A549 (cell line): ENCODE results near the gene B3GALNT2. TPM values are rescaled to one million over a fixed set of nuclear protein-coding genes. Genes with fewer than 3 reads are reported as not detected.
"Not testable (repeated sequence)": the region's sequence is repeated elsewhere in the genome, so short reads cannot be mapped to it uniquely, and the experiment has no call there.

Experiments
- ATAC-seq, 2 experiments: fragments of 200-7000 bp in 1 of 2; fragments of >200 bp in 1 of 2; cut with Nextera tagmentation in 1 of 2; cut with Tn5 transposase in 1 of 2; 3 replicates each; pipeline versions ENCODE4 v1.8.0 to v1.9.1; 2018 to 2020; ENCODE audit warnings: mild to moderate bottlenecking in 1 of 2, moderate library complexity in 1 of 2
- CTCF ChIA-PET: fragments of 300-600 bp; sonication (Branson Sonifier 250); formaldehyde crosslinking; extraction: SDS; loops from one replicate; lab custom pipeline; 2021; ENCODE audit warnings: antibody characterized with exemption, inconsistent platforms; lab: Yijun Ruan, JAX
- POLR2A ChIA-PET: fragments of 350-600 bp; formaldehyde crosslinking; extraction: SDS; loops from one replicate; lab custom pipeline; 2021; ENCODE audit warnings: antibody characterized with exemption, inconsistent platforms; lab: Yijun Ruan, JAX
- DNase-seq, 2 experiments: peaks; one replicate each; pipeline versions ENCODE4 v3.0.0 to v3.0.0-alpha.2; 2011 to 2016; ENCODE audit warnings: low read depth in 1 of 2, low spot score in 1 of 2
- FAIRE-seq: peaks from 2 replicates; lab custom pipeline; 2011; peaks lifted over from hg19 to GRCh38; lab: Jason Lieb, UNC
- H3K27ac ChIP-seq, 2 experiments: fragments of >200 bp; sonication (Bioruptor Twin); formaldehyde crosslinking; 3 replicates each; pipeline ENCODE4 v1.5.1; 2016 to 2017
- H3K4me1 ChIP-seq: fragments of >200 bp; sonication (Bioruptor Twin); formaldehyde crosslinking; 3 replicates; pipeline ENCODE4 v1.6.1; 2016
- H3K4me2 ChIP-seq: fragments of >200 bp; sonication (Bioruptor Twin); formaldehyde crosslinking; 3 replicates; pipeline ENCODE4 v1.6.1; 2016
- H3K4me3 ChIP-seq: fragments of >200 bp; sonication (Bioruptor Twin); formaldehyde crosslinking; 3 replicates; pipeline ENCODE4 v1.5.1; 2016
- H3K9me3 ChIP-seq: fragments of >200 bp; sonication (Bioruptor Twin); formaldehyde crosslinking; 3 replicates; pipeline ENCODE4 v1.6.1; 2016
- CEBPB ChIP-seq, 2 experiments: fragments of >200 bp in 1 of 2; sonication (Bioruptor Twin) in 1 of 2; formaldehyde crosslinking in 1 of 2; IDR thresholded peaks; 2 replicates each; pipeline ENCODE4 v1.6.1; 2012 to 2016
- CHD2 ChIP-seq: fragments of 150-350 bp; IDR thresholded peaks from 2 replicates; pipeline ENCODE4 v1.6.1; 2014; ENCODE audit warnings: low read length; ENCODE audit not compliant: partially characterized antibody
- EHF ChIP-seq: fragments of 250-450 bp; sonication (Bioruptor Pico); IDR thresholded peaks from 2 replicates; pipeline ENCODE4 v1.5.0; 2020; ENCODE audit warnings: mild to moderate bottlenecking
- ELK1 ChIP-seq: fragments of 150-350 bp; IDR thresholded peaks from 2 replicates; pipeline ENCODE4 v1.6.1; 2014; ENCODE audit warnings: low read depth, mild to moderate bottlenecking, low read length
- GATA3 ChIP-seq: IDR thresholded peaks from 2 replicates; pipeline ENCODE4 v1.6.1; 2012; ENCODE audit warnings: borderline replicate concordance
- HEYL ChIP-seq: fragments of 250-450 bp; sonication (Bioruptor Pico); IDR thresholded peaks from 2 replicates; pipeline ENCODE4 v1.8.0; 2021; ENCODE audit warnings: mild to moderate bottlenecking, moderate library complexity
- HOXA7 ChIP-seq: fragments of 250-450 bp; sonication (Bioruptor Pico); IDR thresholded peaks from 2 replicates; pipeline ENCODE4 v1.5.0; 2020; ENCODE audit warnings: mild to moderate bottlenecking, moderate library complexity
- HOXB5 ChIP-seq: fragments of 250-450 bp; sonication (Bioruptor Pico); IDR thresholded peaks from 2 replicates; pipeline ENCODE4 v1.5.0; 2020; ENCODE audit warnings: mild to moderate bottlenecking, moderate library complexity
- MYC ChIP-seq: IDR thresholded peaks from 2 replicates; pipeline ENCODE4 v1.6.1; 2012; ENCODE audit warnings: mild to moderate bottlenecking, inconsistent platforms, low read length, improper control_type of control experiment, borderline replicate concordance
- NR3C1 ChIP-seq: fragments of >200 bp; sonication (Bioruptor Twin); formaldehyde crosslinking; IDR thresholded peaks from 3 replicates; pipeline ENCODE4 v1.6.1; 2017
- PHF8 ChIP-seq: fragments of 200-600 bp; sonication (generic); IDR thresholded peaks from 2 replicates; pipeline ENCODE4 v1.6.1; 2016; ENCODE audit warnings: low read depth, mild to moderate bottlenecking, antibody characterized with exemption, moderate library complexity, borderline replicate concordance
- POLR2AphosphoS2 ChIP-seq: conservative IDR thresholded peaks from 2 replicates; pipeline ENCODE4 v1.6.1; 2012; ENCODE audit warnings: low read length, improper control_type of control experiment, inconsistent platforms
- RAD21 ChIP-seq, 2 experiments: fragments of >200 bp in 1 of 2; sonication (Bioruptor Twin) in 1 of 2; formaldehyde crosslinking in 1 of 2; IDR thresholded peaks in 1 of 2; conservative IDR thresholded peaks in 1 of 2; 2 replicates in 1 of 2; 3 replicates in 1 of 2; pipeline ENCODE4 v1.6.1; 2012 to 2018; ENCODE audit warnings: inconsistent platforms in 1 of 2
- RCOR1 ChIP-seq: fragments of 150-350 bp; IDR thresholded peaks from 2 replicates; pipeline ENCODE4 v1.6.1; 2014; ENCODE audit warnings: antibody characterized with exemption, low read length, low read depth
- RFX5 ChIP-seq: fragments of 450-650 bp; IDR thresholded peaks from 2 replicates; pipeline ENCODE4 v1.7.1; 2014; ENCODE audit warnings: antibody characterized with exemption, mild to moderate bottlenecking, moderate library complexity
- SMC3 ChIP-seq: fragments of >200 bp; sonication (Bioruptor Twin); formaldehyde crosslinking; IDR thresholded peaks from 3 replicates; pipeline ENCODE4 v1.6.1; 2018; ENCODE audit warnings: inconsistent platforms
- TFCP2L1 ChIP-seq: fragments of 250-450 bp; sonication (Bioruptor Pico); IDR thresholded peaks from 2 replicates; pipeline ENCODE4 v1.5.0; 2021; ENCODE audit warnings: mild to moderate bottlenecking
- TP53 ChIP-seq: fragments of 250-450 bp; sonication (Bioruptor Pico); IDR thresholded peaks from 2 replicates; pipeline ENCODE4 v1.5.0; 2021; ENCODE audit warnings: mild to moderate bottlenecking, moderate library complexity
- USF2 ChIP-seq: fragments of 450-650 bp; IDR thresholded peaks from 2 replicates; pipeline ENCODE4 v1.6.1; 2014; ENCODE audit warnings: antibody characterized with exemption
- ZNF302 ChIP-seq: fragments of 250-450 bp; sonication (Bioruptor Pico); IDR thresholded peaks from 2 replicates; pipeline ENCODE4 v1.9.0; 2021; ENCODE audit warnings: inconsistent platforms, mild to moderate bottlenecking, moderate library complexity
- ZSCAN20 ChIP-seq: fragments of 250-450 bp; sonication (Bioruptor Pico); IDR thresholded peaks from 2 replicates; pipeline ENCODE4 v1.8.0; 2022; ENCODE audit warnings: mild to moderate bottlenecking, moderate library complexity
- WGBS: methylation state at CpG from one replicate; pipeline ENCODE4 v1.1.6; 2017; ENCODE audit errors: missing lambda C conversion rate; 5-methylcytosine and 5-hydroxymethylcytosine counted together
- polyA plus RNA-seq, 4 experiments: library from polyadenylated mRNA; depleted of rRNA in 3 of 4; stranded (reverse); fragments of >200 nt; fragmentation: RNase III in 1 of 4; extraction: RNeasy Plus Mini Kit Qiagen cat#74134 plus additional on column Dnase treatment in 1 of 4; gene quantifications; 2 replicates in 3 of 4; 3 replicates in 1 of 4; pipeline ENCODE4 v1.2.3, GENCODE V29; 2011 to 2017

B3GALNT2 gene
- polyA plus RNA-seq, 2 of the 4 experiments (the other 2 are of a cell fraction): 17.3 to 39.6 TPM

DNA sequence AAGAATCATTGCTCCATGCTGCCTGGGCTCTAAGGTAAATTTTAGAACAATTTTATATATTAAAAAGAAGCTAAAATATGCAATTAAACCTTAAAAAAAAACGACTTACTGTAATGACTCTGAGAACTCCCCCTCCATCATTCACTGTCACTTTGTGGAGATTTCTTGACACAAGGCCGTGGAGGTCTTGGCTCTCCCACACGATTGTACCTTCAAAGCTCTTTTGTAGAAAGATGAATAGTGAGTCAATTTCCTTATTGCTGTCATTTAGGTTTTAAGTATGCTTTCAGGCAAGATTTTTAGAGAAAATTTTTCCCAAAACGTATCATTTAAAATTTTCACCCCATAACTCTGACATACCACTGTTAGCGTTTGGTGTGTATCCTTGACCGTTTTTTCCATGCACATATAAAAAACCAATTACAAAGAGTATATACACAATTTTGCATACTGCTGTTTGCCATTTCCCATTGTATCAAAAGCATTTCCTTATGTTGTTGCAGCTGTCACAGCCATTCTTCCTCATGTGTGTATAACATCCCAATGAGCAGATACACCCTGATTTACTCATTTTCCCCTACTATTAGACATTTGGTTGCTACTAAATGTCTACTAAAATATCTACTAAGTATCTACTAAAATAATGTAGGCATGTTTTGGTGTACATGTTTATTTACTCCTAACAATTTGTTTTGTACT, 33.4 kb downstream of the B3GALNT2 start:
- H3K27ac ChIP-seq: no peak overlapping the region
- DNase-seq: no peak
- CTCF ChIA-PET: interaction anchor here (0.6 kb wide), 2 partner anchors 29 to 1317 kb away, joined by 3 read pairs; no protein-coding TSS in a partner anchor
- no peak for FAIRE-seq
- TF ChIP-seq ZNF302: no peak
- TF ChIP-seq HOXA7 (CRISPR knock-in tag): no peak
- TF ChIP-seq HOXB5 (CRISPR knock-in tag): no peak
- TF ChIP-seq SMC3: no peak
- no peak for TF ChIP-seq HEYL (CRISPR knock-in tag)
- TF ChIP-seq TFCP2L1 (CRISPR knock-in tag): no peak
- no peak for TF ChIP-seq EHF (CRISPR knock-in tag)
- TF ChIP-seq MYC: no peak
- no peak for TF ChIP-seq POLR2AphosphoS2
- TF ChIP-seq CEBPB (IDR thresholded peaks at IDR 0.05): no peak
- no peak for TF ChIP-seq PHF8
- TF ChIP-seq, all 56 proteins: peak for 0
- H3K4me2 ChIP-seq: no peak overlapping the region
- no peaks in the 10 kb centered on the region for H3K4me1 ChIP-seq
- POLR2A ChIA-PET: no interaction called here
- H3K4me3 ChIP-seq: no peak overlapping the region
- 77% methylated on average over 6 of the region's 6 CpGs for WGBS
- H3K9me3 ChIP-seq: no peaks in the 10 kb centered on the region
- no peak for ATAC-seq

- H3K4me2 ChIP-seq, H3K4me3 ChIP-seq, DNase-seq, ATAC-seq, H3K4me1 ChIP-seq, H3K9me3 ChIP-seq, CTCF ChIA-PET, H3K27ac ChIP-seq, FAIRE-seq: not testable (repeated sequence)
- POLR2A ChIA-PET: interaction anchor here (0.7 kb wide), 1 partner anchor 35 kb away, joined by 3 read pairs; no protein-coding TSS in a partner anchor
- 91% methylated on average over 2 of the region's 2 CpGs for WGBS
Observed at GRCh38 chr1:235469897-235470296, 34.4 kb downstream of the B3GALNT2 start.

DNA sequence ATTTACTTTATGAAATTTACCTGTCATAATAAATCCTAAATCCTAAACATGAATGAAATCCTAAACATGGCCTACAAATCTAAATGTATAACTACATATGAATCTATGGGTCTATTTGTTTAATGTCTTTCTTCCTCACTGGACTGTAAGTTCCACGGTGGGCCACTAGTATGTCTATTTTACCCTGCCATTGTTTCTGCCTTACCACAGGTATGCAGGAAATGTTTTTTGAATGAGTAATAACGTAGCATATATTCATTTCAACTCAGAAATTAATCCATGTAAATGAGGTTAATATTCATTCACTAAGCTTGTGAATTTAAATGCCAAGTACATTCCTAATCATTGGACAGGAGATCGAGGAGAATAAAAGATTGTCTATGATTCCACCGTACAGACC, 35.3 kb downstream of the B3GALNT2 start:
- peak; percentile 62 to 68; a peak in 5 of 6 replicates for ATAC-seq
- TF ChIP-seq USF2: no peak
- TF ChIP-seq TFCP2L1 (CRISPR knock-in tag): no peak
- TF ChIP-seq ELK1: no peak
- no peak for TF ChIP-seq CHD2
- TF ChIP-seq RCOR1: no peak
- TF ChIP-seq SMC3: no peak
- TF ChIP-seq ZNF302: no peak
- TF ChIP-seq NR3C1: no peak
- TF ChIP-seq GATA3: no peak
- no peak for TF ChIP-seq RAD21 (conservative IDR thresholded peaks at IDR 0.05 in 1 of 2, IDR thresholded peaks at IDR 0.05 in 1 of 2)
- TF ChIP-seq TP53: no peak
- no peak for TF ChIP-seq RFX5
- no peak for TF ChIP-seq ZSCAN20 (CRISPR knock-in tag)
- ChIA-PET CTCF (no interaction called here), POLR2A (interaction anchor here (1.1 kb wide), 1 partner anchor 35 kb away, joined by 3 read pairs; the partner anchor contains the start of gene B3GALNT2)
- Histone ChIP-seq H3K4me3 (no peak overlapping the region), H3K27ac (no peak overlapping the region), H3K4me2 (no peak overlapping the region), H3K9me3 (no peaks in the 10 kb centered on the region), H3K4me1 (no peaks in the 10 kb centered on the region)
- DNase-seq: peak; percentile 10 to 31
- peak; percentile 61 for FAIRE-seq
- WGBS: 67% methylated on average over 4 of the region's 4 CpGs
